WI38 (cell line): ENCODE data around the gene KIF16B.

Experiments
- H3K4me3 ChIP-seq: 2 replicates; pipeline ENCODE4 v1.5.1; 2011; ENCODE audit warnings: low read depth, mild to moderate bottlenecking, control low read depth, low read length
- CTCF ChIP-seq: IDR thresholded peaks from 2 replicates; pipeline ENCODE4 v1.5.1; 2012; ENCODE audit warnings: low read depth, mild to moderate bottlenecking, control low read depth, low read length

The KIF16B gene

DNA sequence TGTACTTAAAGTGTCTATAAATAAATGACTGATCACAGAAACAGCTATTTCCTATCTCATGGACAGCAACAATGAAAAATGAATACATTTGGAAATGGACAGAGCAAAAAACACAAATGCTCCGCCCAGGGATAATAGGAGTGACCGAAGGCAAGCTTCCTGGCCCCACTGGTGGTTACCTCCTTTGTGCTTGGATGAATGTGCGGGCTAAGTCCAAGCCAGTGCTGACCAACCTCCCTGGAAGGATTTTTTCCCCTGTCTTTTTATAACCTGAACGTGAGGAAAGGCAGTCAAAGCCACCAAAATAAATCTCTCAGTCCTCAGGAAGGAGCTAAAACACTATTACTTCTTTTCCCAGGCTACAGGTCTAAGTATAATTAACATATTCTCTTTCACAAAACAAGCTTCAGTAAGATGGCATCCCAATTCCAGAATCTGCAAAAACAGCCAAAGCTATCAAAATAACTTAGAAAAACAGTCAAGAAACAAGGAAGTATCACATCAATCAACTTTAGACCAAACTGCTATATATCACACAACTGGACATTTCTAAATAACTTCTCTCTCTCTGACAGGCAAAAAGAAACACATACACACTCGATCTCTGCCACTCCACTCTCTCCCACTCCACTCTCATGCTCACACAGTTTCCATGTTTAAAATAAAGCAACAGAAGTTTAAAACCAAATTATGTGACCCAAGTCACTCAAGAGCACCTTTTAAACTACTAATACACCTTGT lies 10.0 kb downstream of the KIF16B start:
- no peak overlapping the region for H3K4me3 ChIP-seq

DNA sequence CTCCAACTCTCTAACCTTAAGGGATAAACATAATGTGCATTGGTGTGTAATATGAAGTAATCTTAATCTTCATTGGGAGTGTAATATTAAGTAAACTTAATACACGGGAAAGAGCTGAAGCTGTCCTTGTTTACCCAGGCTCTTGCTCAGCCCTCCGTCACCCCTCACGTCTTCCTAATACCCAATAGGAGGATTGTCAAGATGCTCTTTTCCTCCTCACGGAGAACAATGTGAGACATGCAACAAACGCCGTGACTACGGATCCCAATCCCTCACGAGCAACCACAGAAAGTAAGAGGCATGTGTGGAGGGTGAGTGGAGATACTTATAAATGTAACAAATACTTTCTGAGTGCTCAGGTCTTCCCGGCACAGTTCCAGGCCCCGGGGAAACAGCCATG lies 11.0 kb downstream of the KIF16B start:
- no peak for TF ChIP-seq CTCF
- no peak overlapping the region for H3K4me3 ChIP-seq

More for the DNA sequence above, 10.0 kb downstream of the KIF16B start:
- no peak for TF ChIP-seq CTCF

DNA sequence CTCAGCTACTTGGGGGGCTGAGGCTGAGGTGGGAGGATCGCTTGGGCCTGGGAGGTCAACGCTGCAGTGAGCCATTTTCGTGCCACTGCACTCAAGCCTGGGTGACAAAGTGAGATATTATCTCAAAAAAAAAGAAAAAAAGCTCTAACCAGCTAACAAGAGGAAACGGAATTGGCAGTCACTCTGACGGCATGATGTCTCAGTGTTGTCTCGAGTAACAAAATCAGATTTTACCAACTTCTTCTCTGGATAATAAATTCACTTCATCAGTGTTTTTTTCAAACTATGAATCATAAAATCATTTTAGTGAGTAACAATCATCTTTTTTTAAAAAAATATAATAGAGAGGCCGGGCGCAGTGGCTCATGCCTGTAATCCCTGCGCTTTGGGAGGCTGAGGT lies 12.6 kb downstream of the KIF16B start:
- no peak overlapping the region for H3K4me3 ChIP-seq
- no peak for TF ChIP-seq CTCF

DNA sequence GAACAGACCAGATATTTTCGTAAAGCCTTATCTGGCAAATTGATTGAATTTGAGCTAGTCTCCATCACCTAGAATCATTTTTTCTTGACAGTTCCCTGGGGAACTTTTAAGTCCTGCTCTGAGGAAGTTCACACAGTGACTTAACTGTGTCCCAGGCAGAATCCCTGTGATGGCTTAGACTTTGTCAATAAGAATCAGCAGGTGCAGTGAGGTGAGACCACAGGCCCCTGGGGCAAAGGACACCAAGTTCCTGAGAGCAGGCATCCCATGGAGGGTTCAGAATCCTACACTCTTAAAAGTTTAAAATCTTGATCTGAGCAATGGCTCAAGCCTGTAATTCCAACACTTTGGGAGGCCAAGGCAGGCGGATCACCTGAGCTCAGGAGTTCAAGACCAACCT lies 13.0 kb downstream of the KIF16B start:
- no peak overlapping the region for H3K4me3 ChIP-seq
- TF ChIP-seq CTCF, result no peak

GRCh38 chr20:16556301-16556700 lies 16.9 kb downstream of the KIF16B start:
- TF ChIP-seq CTCF, result no peak
- H3K4me3 ChIP-seq, result no peak overlapping the region

DNA sequence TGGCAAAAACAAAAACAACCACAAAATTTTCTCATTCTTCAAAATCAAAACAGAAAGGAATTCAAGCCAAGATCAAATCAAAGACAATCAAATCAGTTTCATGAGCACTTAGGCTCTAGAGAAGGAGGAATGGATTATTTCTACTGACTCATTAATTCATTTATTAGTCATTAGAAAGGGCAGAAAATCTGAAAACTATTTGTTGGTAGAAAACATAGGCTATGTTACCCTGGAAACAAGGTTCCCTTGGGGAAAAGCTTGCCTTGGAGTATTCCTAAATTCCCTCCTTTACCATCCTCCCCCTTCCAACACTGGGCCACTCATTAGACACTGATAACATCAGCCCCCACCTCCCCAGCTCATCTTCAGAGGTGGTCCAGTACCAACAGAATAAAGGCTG lies 17.5 kb downstream of the KIF16B start:
- no peak for TF ChIP-seq CTCF
- H3K4me3 ChIP-seq, result no peak overlapping the region

DNA sequence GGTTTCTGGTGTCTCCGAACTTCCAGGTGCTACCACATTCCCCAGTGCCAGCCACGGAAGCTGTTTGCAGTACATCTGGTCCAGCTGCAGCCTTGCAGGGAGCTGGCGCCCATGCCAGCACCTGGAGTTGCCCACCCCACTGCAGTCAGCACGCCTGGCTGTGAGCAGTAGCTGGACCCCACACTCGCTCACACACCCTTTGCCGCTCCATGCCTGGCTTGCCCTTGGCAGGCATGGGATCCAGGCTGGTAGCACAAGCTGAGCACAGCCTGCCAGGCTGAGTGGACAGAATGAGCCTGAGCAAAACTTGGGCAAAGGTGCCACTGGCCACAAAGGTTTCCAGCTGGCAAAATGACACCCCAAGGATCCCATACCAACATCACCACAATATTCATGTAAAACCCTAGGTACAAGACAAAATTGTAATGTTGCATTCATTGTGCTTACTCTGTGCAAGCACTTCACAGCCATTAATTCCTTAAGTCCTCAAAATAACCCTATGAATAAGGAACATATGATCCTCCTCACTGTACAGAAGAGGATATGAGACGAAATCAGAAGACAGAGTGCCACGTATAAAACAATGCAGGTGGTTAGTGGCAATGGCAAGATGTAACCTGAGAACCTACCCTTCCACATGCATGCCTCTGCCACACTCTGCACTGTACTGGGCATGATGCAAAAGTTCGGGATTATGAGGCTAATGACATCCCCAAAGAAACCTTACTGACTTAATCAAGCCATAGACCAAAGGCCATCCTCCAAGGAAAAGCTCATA lies 18.3 kb downstream of the KIF16B start:
- H3K4me3 ChIP-seq, result no peak overlapping the region
- no peak for TF ChIP-seq CTCF
